Testis (tissue), 3 donors: ENCODE results near the gene PPP1R7. TPM values are rescaled to one million over a fixed set of nuclear protein-coding genes. Genes with fewer than 3 reads are reported as not detected.

Experiments
- DNase-seq: peaks from one replicate; pipeline ENCODE4 v3.0.0-alpha.2; 2019
- H3K27ac ChIP-seq, 2 donors: fragments of 200-600 bp; sonication (generic); one replicate each; pipeline ENCODE4 v1.5.1; 2019
- H3K27me3 ChIP-seq: fragments of 200-600 bp; sonication (generic); one replicate; pipeline ENCODE4 v1.5.1; 2019
- H3K36me3 ChIP-seq: fragments of 200-600 bp; sonication (generic); one replicate; pipeline ENCODE4 v1.5.1; 2017; ENCODE audit warnings: low read depth; ENCODE audit errors: missing control alignments
- H3K4me1 ChIP-seq: fragments of 200-600 bp; sonication (generic); one replicate; pipeline ENCODE4 v1.5.1; 2019
- H3K4me3 ChIP-seq, 2 donors: fragments of 200-600 bp; sonication (generic); one replicate each; pipeline ENCODE4 v1.5.1; 2017 to 2019
- H3K9me3 ChIP-seq: fragments of 200-600 bp; sonication (generic); one replicate; pipeline ENCODE4 v1.5.1; 2017
- CTCF ChIP-seq, 3 experiments: fragments of 450-650 bp in 2 of 3; fragments of 200-600 bp in 1 of 3; sonication (generic) in 1 of 3; IDR thresholded peaks; one replicate each; pipeline ENCODE4 v1.5.1; 2016 to 2019; ENCODE audit warnings: antibody characterized with exemption in 3 of 3, mild to moderate bottlenecking in 2 of 3, moderate library complexity in 1 of 3
- POLR2A ChIP-seq: fragments of 450-650 bp; IDR thresholded peaks from one replicate; pipeline ENCODE4 v1.6.1; 2017; ENCODE audit warnings: antibody characterized with exemption, mild to moderate bottlenecking, moderate library complexity
- WGBS, 2 donors: methylation state at CpG; one replicate each; pipeline ENCODE4 v1.1.5; 2018; 5-methylcytosine and 5-hydroxymethylcytosine counted together
- intact Hi-C: fragments of 100-400 bp; cut with DNase I; formaldehyde crosslinking; loops from one replicate; pipeline ENCODE4 v1.15.1; 2023; ENCODE audit warnings: low total_unique reads
- polyA plus RNA-seq: library from polyadenylated mRNA; stranded (reverse); fragments of 350-450 nt; fragmentation: Illumina TruSeq; extraction: RNeasy Lipid Tissue Mini Kit (QIAGEN cat#74804); gene quantifications from one replicate; pipeline ENCODE4 v1.2.3, GENCODE V29; 2014; ENCODE audit warnings: low read depth, low replicate concordance; ENCODE audit not compliant: insufficient read depth
- total RNA-seq, 2 donors: library from RNA; depleted of rRNA; stranded (reverse); fragments of >200 nt; gene quantifications; one replicate each; pipeline ENCODE4 v1.2.3, GENCODE V29; 2016

Gene PPP1R7
- total and polyA plus RNA-seq, 3 donors from 2014 or later, result 100 to 358 (median 139) TPM

- H3K36me3 ChIP-seq, result no peaks in the 10 kb centered on the region
- H3K4me1 ChIP-seq, result no peaks in the 10 kb centered on the region
- H3K27ac ChIP-seq, result no peak overlapping the region
- no peak for DNase-seq
- intact Hi-C loops, result no loop called here
- H3K27me3 ChIP-seq, result no peaks in the 10 kb centered on the region
- TF ChIP-seq CTCF (IDR thresholded peaks at IDR 0.05) (no peak), POLR2A (no peak)
- no peak overlapping the region for H3K4me3 ChIP-seq
- no peaks in the 10 kb centered on the region for H3K9me3 ChIP-seq
- WGBS, 2 donors, result 91 to 93% methylated on average over 9 of the region's 9 CpGs
Measured at GRCh38 chr2:241110089-241110606, 40.1 kb upstream of the PPP1R7 start.

GRCh38 chr2:241110607-241111439 is 39.4 kb upstream of the PPP1R7 start:
- Histone ChIP-seq H3K27ac (no peak overlapping the region), H3K9me3 (no peaks in the 10 kb centered on the region), H3K27me3 (no peaks in the 10 kb centered on the region), H3K4me3 (no peak overlapping the region), H3K4me1 (no peaks in the 10 kb centered on the region), H3K36me3 (no peaks in the 10 kb centered on the region)
- intact Hi-C loops, result no loop called here
- 91 to 92% methylated on average over 17 to 19 of the region's 19 CpGs for WGBS, 2 donors
- no peak for DNase-seq
- TF ChIP-seq POLR2A, result no peak
- TF ChIP-seq CTCF (IDR thresholded peaks at IDR 0.05), result no peak

- no peaks in the 10 kb centered on the region for H3K9me3 ChIP-seq
- WGBS, 2 donors, result 88 to 93% methylated on average over 9 of the region's 9 CpGs
- no peak overlapping the region for H3K4me3 ChIP-seq
- no peaks in the 10 kb centered on the region for H3K4me1 ChIP-seq
- H3K27me3 ChIP-seq, result no peaks in the 10 kb centered on the region
- TF ChIP-seq POLR2A (no peak), CTCF (IDR thresholded peaks at IDR 0.05) (no peak)
- H3K36me3 ChIP-seq, result no peaks in the 10 kb centered on the region
- H3K27ac ChIP-seq, result no peak overlapping the region
- intact Hi-C loops, result no loop called here
- DNase-seq, result no peak
Measured at GRCh38 chr2:241111440-241111805, 38.8 kb upstream of the PPP1R7 start.

DNA sequence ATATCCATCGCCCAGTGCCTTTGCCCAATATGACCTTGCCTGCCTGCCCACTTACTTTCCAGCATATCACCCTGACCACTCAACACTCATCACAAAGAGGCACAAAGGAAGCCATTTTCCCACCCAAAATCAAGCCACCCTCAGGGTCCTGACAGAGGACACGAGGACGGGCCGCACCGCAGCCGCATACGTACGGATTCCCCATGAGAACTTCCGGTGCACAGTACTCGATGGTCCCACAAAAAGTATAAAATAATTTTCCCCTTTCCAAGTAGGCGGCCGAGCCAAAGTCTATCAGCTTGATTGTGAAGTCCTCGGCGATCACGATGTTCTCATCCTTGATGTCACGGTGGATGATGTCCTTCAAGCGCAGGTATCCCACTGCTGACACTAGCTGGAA is 38.2 kb upstream of the PPP1R7 start:
- Histone ChIP-seq H3K4me3 (no peak overlapping the region), H3K4me1 (no peaks in the 10 kb centered on the region), H3K27ac (no peak overlapping the region), H3K36me3 (no peaks in the 10 kb centered on the region), H3K9me3 (no peaks in the 10 kb centered on the region), H3K27me3 (no peaks in the 10 kb centered on the region)
- TF ChIP-seq CTCF (IDR thresholded peaks at IDR 0.05) (no peak), POLR2A (no peak)
- no peak for DNase-seq
- WGBS, 2 donors, result 97% methylated on average over 17 of the region's 17 CpGs
- intact Hi-C loops, result no loop called here

- DNase-seq, result no peak
- TF ChIP-seq POLR2A (no peak), CTCF (IDR thresholded peaks at IDR 0.05) (no peak)
- Histone ChIP-seq H3K4me3 (no peak overlapping the region), H3K4me1 (no peaks in the 10 kb centered on the region), H3K36me3 (no peaks in the 10 kb centered on the region), H3K27me3 (no peaks in the 10 kb centered on the region), H3K9me3 (no peaks in the 10 kb centered on the region), H3K27ac (no peak overlapping the region)
- 86 to 90% methylated on average over 8 of the region's 8 CpGs for whole genome bisulfite sequencing, 2 donors
- intact Hi-C loops, result no loop called here
Measured at GRCh38 chr2:241112592-241112991, 37.7 kb upstream of the PPP1R7 start.
